HepG2 (cell line): ENCODE measurements around the gene CLEC16A. TPM values are rescaled to one million over a fixed set of nuclear protein-coding genes. Genes with fewer than 3 reads are reported as not detected.

Source experiments
- ATAC-seq: fragments of 200-7000 bp; cut with Tn5 transposase; 3 replicates; pipeline ENCODE4 v1.9.1; 2020; ENCODE audit warnings: mild to moderate bottlenecking, moderate library complexity
- BruUV-seq: library from RNA; stranded (reverse); fragments of 400-500 nt; replicated peaks from 2 replicates; lab custom pipeline; 2021; lab: Mats Ljungman, UMichigan
- CTCF ChIA-PET: fragments of 300-600 bp; formaldehyde crosslinking; extraction: SDS; loops from one replicate; lab custom pipeline; 2021; ENCODE audit warnings: low total read pairs, inconsistent platforms, low intra/inter-chr PET ratio; lab: Yijun Ruan, JAX
- POLR2A ChIA-PET: fragments of 350-600 bp; sonication (Branson Sonifier 250); formaldehyde crosslinking; loops from one replicate; lab custom pipeline; 2020; ENCODE audit warnings: antibody characterized with exemption, inconsistent platforms; lab: Yijun Ruan, JAX
- DNase-seq: peaks from one replicate; pipeline ENCODE4 v3.0.0-alpha.2; 2015; ENCODE audit warnings: low spot score
- FAIRE-seq: peaks from 3 replicates; lab custom pipeline; 2011; peaks lifted over from hg19 to GRCh38; lab: Jason Lieb, UNC
- H2AFZ ChIP-seq: one replicate; pipeline ENCODE4 v1.6.1; 2011; ENCODE audit warnings: low read length, inconsistent platforms
- H3K27ac ChIP-seq: fragments of 300-600 bp; 3 replicates; pipeline ENCODE4 v1.8.0; 2011; ENCODE audit warnings: mixed run types, mild to moderate bottlenecking, mixed read lengths, low read length, inconsistent platforms; ENCODE audit not compliant: insufficient read depth; ENCODE audit errors: extremely low read length
- H3K27me3 ChIP-seq, 2 experiments: fragments of 200-600 bp in 1 of 2; 2 replicates in 1 of 2; 3 replicates in 1 of 2; pipeline versions ENCODE4 v1.6.0 to v1.8.0; 2011; ENCODE audit warnings: low read length in 2 of 2, mild to moderate bottlenecking in 2 of 2, moderate library complexity in 2 of 2, inconsistent platforms in 1 of 2; ENCODE audit not compliant: insufficient read depth in 2 of 2, control insufficient read depth in 1 of 2
- H3K36me3 ChIP-seq, 2 experiments: fragments of 200-600 bp in 1 of 2; replicated peaks in 1 of 2; 2 replicates in 1 of 2; 3 replicates in 1 of 2; pipeline versions ENCODE4 v1.5.1 to v1.8.0; 2011; ENCODE audit warnings: low read length in 2 of 2, inconsistent platforms in 1 of 2; ENCODE audit not compliant: insufficient read depth in 2 of 2, control insufficient read depth in 1 of 2
- H3K4me1 ChIP-seq: 2 replicates; pipeline ENCODE4 v1.5.1; 2012; ENCODE audit warnings: low read length, inconsistent platforms; ENCODE audit not compliant: insufficient read depth
- H3K4me2 ChIP-seq: 2 replicates; pipeline ENCODE4 v1.6.0; 2011; ENCODE audit warnings: low read depth, low read length, inconsistent platforms
- H3K4me3 ChIP-seq, 3 experiments: fragments of 200-600 bp in 1 of 3; sonication (generic), shearing (Covaris generic) in 1 of 3; replicated peaks in 1 of 3; 2 replicates each; pipeline ENCODE4 v1.5.1; 2011 to 2016; ENCODE audit warnings: low read length in 3 of 3, inconsistent platforms in 2 of 3, low read depth in 2 of 3, mild to moderate bottlenecking in 2 of 3, control low read depth in 1 of 3, mixed read lengths in 1 of 3; ENCODE audit not compliant: insufficient read depth in 1 of 3
- H3K79me2 ChIP-seq: one replicate; pipeline ENCODE4 v1.6.1; 2011; ENCODE audit warnings: low read length, inconsistent platforms; ENCODE audit not compliant: insufficient read depth
- H3K9ac ChIP-seq: 2 replicates; pipeline ENCODE4 v1.6.0; 2011; ENCODE audit warnings: mild to moderate bottlenecking, low read depth, low read length, inconsistent platforms; ENCODE audit not compliant: insufficient read depth
- H3K9me3 ChIP-seq: 2 replicates; pipeline ENCODE4 v1.5.1; 2012; ENCODE audit warnings: mild to moderate bottlenecking, low read length
- H4K20me1 ChIP-seq: 2 replicates; pipeline ENCODE4 v1.6.0; 2011; ENCODE audit warnings: inconsistent platforms, mild to moderate bottlenecking, low read length, moderate library complexity; ENCODE audit not compliant: insufficient read depth
- MXD4 ChIP-seq: IDR thresholded peaks from 2 replicates; pipeline ENCODE4 v1.6.1; 2016; ENCODE audit warnings: mild to moderate bottlenecking, missing biosample characterization, missing genetic modification reagents
- PHF20 ChIP-seq: sonication (generic); formaldehyde crosslinking; IDR thresholded peaks from 2 replicates; pipeline ENCODE4 v1.5.0; 2020; ENCODE audit warnings: mild to moderate bottlenecking, missing genetic modification reagents
- ZC3H4 ChIP-seq: sonication (generic); formaldehyde crosslinking; IDR thresholded peaks from 2 replicates; pipeline ENCODE4 v1.4.0; 2020; ENCODE audit warnings: missing genetic modification reagents, borderline replicate concordance
- ZHX2 ChIP-seq, 2 experiments: sonication (generic) in 1 of 2; formaldehyde crosslinking in 1 of 2; IDR thresholded peaks; 2 replicates each; pipeline versions ENCODE4 v1.6.1 to v1.9.0; 2014 to 2022; ENCODE audit warnings: antibody characterized with exemption in 1 of 2, borderline replicate concordance in 1 of 2, inconsistent platforms in 1 of 2, low read depth in 1 of 2, missing genetic modification reagents in 1 of 2
- ZNF317 ChIP-seq: sonication (generic); formaldehyde crosslinking; IDR thresholded peaks from 2 replicates; pipeline ENCODE4 v1.5.0; 2020; ENCODE audit warnings: mild to moderate bottlenecking, missing genetic modification reagents
- ZNF33B ChIP-seq: sonication (generic); formaldehyde crosslinking; IDR thresholded peaks from 2 replicates; pipeline ENCODE4 v1.5.1; 2020; ENCODE audit warnings: mild to moderate bottlenecking, missing genetic modification reagents
- ZSCAN12 ChIP-seq: sonication (generic); formaldehyde crosslinking; IDR thresholded peaks from 2 replicates; pipeline ENCODE4 v1.9.0; 2021; ENCODE audit warnings: mild to moderate bottlenecking, missing genetic modification reagents
- WGBS: methylation state at CpG from one replicate; pipeline ENCODE4 v1.1.6; 2017; ENCODE audit warnings: low lambda C conversion rate; 5-methylcytosine and 5-hydroxymethylcytosine counted together
- in situ Hi-C: cut with HindIII; loops from 2 replicates; pipeline ENCODE4 v1.10.0; 2017; ENCODE audit warnings: low pct_unique_long_range_greater_than_20kb; ENCODE audit not compliant: extremely low pct_ligation_motif_present
- intact Hi-C: fragments of 100-400 bp; cut with micrococcal nuclease; formaldehyde crosslinking; loops from one replicate; pipeline ENCODE4 v1.10.0; 2022; ENCODE audit not compliant: unreplicated experiment
- polyA plus RNA-seq, 8 experiments: library from polyadenylated mRNA; depleted of rRNA in 3 of 8; stranded (reverse) in 7 of 8; unstranded in 1 of 8; fragments of >200 nt; fragmentation: Illumina TruSeq in 4 of 8; extraction: Trizol in 4 of 8; gene quantifications; 2 replicates each; pipeline versions ENCODE4 v1.2.1 to v1.2.3, GENCODE V29; 2011 to 2016; ENCODE audit warnings: low read depth in 4 of 8, missing spikeins in 1 of 8, mixed read lengths in 1 of 8; ENCODE audit not compliant: insufficient read depth in 1 of 8
- total RNA-seq, 5 experiments: library from RNA; depleted of rRNA; stranded (reverse); fragments of >200 nt; fragmentation: Illumina TruSeq; extraction: Trizol; gene quantifications; 2 replicates each; pipeline ENCODE4 v1.2.3, GENCODE V29; 2016; ENCODE audit warnings: low read depth in 1 of 5

The CLEC16A gene
- total and polyA plus RNA-seq, 2 of the 13 experiments (the other 11 are each of a cell fraction or from before 2014, with no cell fraction given), result 8.5 to 10.3 TPM

DNA sequence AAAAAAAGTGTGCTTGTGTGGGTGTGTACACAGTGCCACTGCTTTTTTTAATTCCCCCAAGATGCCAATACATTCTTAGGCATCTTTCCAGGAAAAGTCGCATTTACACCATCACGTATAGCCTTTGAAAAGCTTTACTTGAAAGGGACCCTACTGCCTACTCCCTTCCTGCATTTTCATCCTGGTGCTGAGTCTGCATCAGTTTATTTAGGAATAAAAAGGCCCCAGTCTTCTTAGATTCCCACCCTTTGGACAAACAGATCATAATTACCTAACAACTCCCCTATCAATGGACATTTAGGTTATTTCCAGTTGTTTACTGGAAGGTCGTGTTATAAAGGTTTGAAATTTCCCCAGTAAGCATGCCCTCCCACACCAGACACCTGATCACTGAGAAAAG is 54.9 kb downstream of the CLEC16A start (continued):
- TF ChIP-seq ZHX2 (IDR thresholded peaks at IDR 0.05; ENCODE audit: low read depth) (no peak), ZHX2 (CRISPR knock-in tag; IDR thresholded peaks at IDR 0.05; ENCODE audit: borderline replicate concordance) (no peak), ZC3H4 (CRISPR knock-in tag) (no peak), MXD4 (CRISPR knock-in tag) (no peak)

DNA sequence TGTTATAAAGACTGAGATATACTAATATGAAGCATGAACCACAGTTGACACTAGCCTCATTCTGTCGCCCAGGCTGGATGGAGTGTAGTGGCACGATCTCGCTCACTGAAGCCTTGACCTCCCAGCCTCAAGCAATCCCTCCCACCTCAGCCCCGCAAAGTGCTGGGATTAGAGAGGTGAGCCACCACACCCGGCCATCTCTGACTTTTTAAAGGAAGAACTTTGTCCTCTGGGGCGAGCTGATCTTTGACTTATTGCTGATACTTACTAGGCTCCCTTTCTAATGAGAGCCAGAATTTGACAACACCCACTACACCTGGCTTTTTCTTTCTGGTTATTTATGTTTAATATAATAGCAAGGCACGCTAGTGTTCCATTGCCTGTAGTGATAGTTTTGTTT is 57.2 kb downstream of the CLEC16A start:
- Histone ChIP-seq H3K4me1 (peaks cover 6% of the 10 kb centered on the region), H3K9ac (no peak overlapping the region), H3K9me3 (no peaks in the 10 kb centered on the region), H3K36me3 (peaks cover 3 to 6% of the 10 kb centered on the region in 2 experiments; a peak in 4 of 5 replicates), H3K27me3 (no peaks in the 10 kb centered on the region), H2AFZ (no peak overlapping the region), H4K20me1 (no peaks in the 10 kb centered on the region), H3K4me2 (no peak overlapping the region), H3K79me2 (no peaks in the 10 kb centered on the region), H3K4me3 (no peak overlapping the region), H3K27ac (no peak overlapping the region)
- ATAC-seq (no peak), FAIRE-seq (no peak), DNase-seq (no peak)
- WGBS, result 84% methylated on average over 7 of the region's 7 CpGs
- TF ChIP-seq ZSCAN12 (CRISPR knock-in tag) (no peak), ZNF33B (CRISPR knock-in tag) (no peak), PHF20 (CRISPR knock-in tag) (no peak), ZNF317 (CRISPR knock-in tag) (0 out of 2 replicates have a peak, but pooled peaks have one; percentile 26)
- BruUV-seq, result no TSS peak
- ChIA-PET POLR2A (no interaction called here), CTCF (no interaction called here)
- intact Hi-C loops (no loop called here), in situ Hi-C loops (no loop called here)
